ENCODE measurements around the gene EEA1. TPM values are rescaled to one million over a fixed set of nuclear protein-coding genes. Genes with fewer than 3 reads are reported as not detected.

EEA1 gene
- total RNA-seq, 4 donors from 2014 or later = 24.7 to 45.0 (median 32.1) TPM

- intact Hi-C loops (cut with DNase I; ENCODE audit: low total_unique reads) = no loop called here
These were observed 9.5 kb upstream of the EEA1 start for GRCh38 chr12:92938638-92939037.

GRCh38 chr12:92938018-92938417, 8.9 kb upstream of the EEA1 start:
- TF ChIP-seq CTCF (IDR thresholded peaks at IDR 0.05) = no peak
- no peak for TF ChIP-seq POLR2A (IDR thresholded peaks at IDR 0.05)
- H3K4me3 ChIP-seq (ENCODE audit: low read depth, poor library complexity, severe bottlenecking) = no peak overlapping the region
- no peak for DNase-seq (ENCODE audit: low spot score in 2 of 2)
- intact Hi-C loops (cut with DNase I; ENCODE audit: low total_unique reads) = no loop called here
- WGBS, 2 donors = 93 to 98% methylated on average over 3 of the region's 3 CpGs

More at GRCh38 chr12:92938638-92939037, 9.5 kb upstream of the EEA1 start:
- DNase-seq (ENCODE audit: low spot score in 2 of 2) = no peak
- TF ChIP-seq POLR2A (IDR thresholded peaks at IDR 0.05) (no peak), CTCF (IDR thresholded peaks at IDR 0.05) (no peak)
- no peak overlapping the region for H3K4me3 ChIP-seq (ENCODE audit: low read depth, poor library complexity, severe bottlenecking)
- WGBS, 2 donors = 52 to 59% methylated on average over 4 of the region's 4 CpGs

GRCh38 chr12:92933606-92934005, 4.5 kb upstream of the EEA1 start:
- no peak for DNase-seq (ENCODE audit: low spot score in 2 of 2)
- no peak overlapping the region for H3K4me3 ChIP-seq (ENCODE audit: low read depth, poor library complexity, severe bottlenecking)
- intact Hi-C loops (cut with DNase I; ENCODE audit: low total_unique reads) = no loop called here
- TF ChIP-seq CTCF (IDR thresholded peaks at IDR 0.05) (no peak), POLR2A (IDR thresholded peaks at IDR 0.05) (no peak)
- 87 to 88% methylated on average over 3 of the region's 3 CpGs for WGBS, 2 donors

GRCh38 chr12:92930421-92930820, 1.3 kb upstream of the EEA1 start:
- intact Hi-C loops (cut with DNase I; ENCODE audit: low total_unique reads) = no loop called here
- DNase-seq (ENCODE audit: low spot score in 2 of 2) = no peak
- WGBS, 2 donors = 51 to 53% methylated on average over 3 of the region's 3 CpGs
- no peak overlapping the region for H3K4me3 ChIP-seq (ENCODE audit: low read depth, poor library complexity, severe bottlenecking)
- TF ChIP-seq CTCF (IDR thresholded peaks at IDR 0.05) (no peak), POLR2A (IDR thresholded peaks at IDR 0.05) (no peak)

- intact Hi-C loops (cut with DNase I; ENCODE audit: low total_unique reads) = no loop called here
- no peak for DNase-seq (ENCODE audit: low spot score in 2 of 2)
- TF ChIP-seq POLR2A (IDR thresholded peaks at IDR 0.05) = no peak
- no peak for TF ChIP-seq CTCF (IDR thresholded peaks at IDR 0.05)
- WGBS, 2 donors = 4 to 6% methylated on average over 9 of the region's 9 CpGs
- H3K4me3 ChIP-seq (ENCODE audit: low read depth, poor library complexity, severe bottlenecking) = peak overlapping the region; percentile 49
These were observed 888 bp upstream of the EEA1 start for GRCh38 chr12:92929983-92930382.

GRCh38 chr12:92928421-92928961, 604 bp downstream of the EEA1 start:
- peak; percentile 34 to 89 for DNase-seq (ENCODE audit: low spot score in 2 of 2)
- 0% methylated on average over 12 to 43 of the region's 49 CpGs for WGBS, 2 donors
- H3K4me3 ChIP-seq (ENCODE audit: low read depth, poor library complexity, severe bottlenecking) = peak overlapping the region; percentile 82
- TF ChIP-seq POLR2A (IDR thresholded peaks at IDR 0.05) (no peak), CTCF (IDR thresholded peaks at IDR 0.05) (no peak)
- intact Hi-C loops (cut with DNase I; ENCODE audit: low total_unique reads) = no loop called here

All from lower leg skin (tissue), 4 donors.